Activated CD4-positive, alpha-beta T cell treated with anti-CD3 and anti-CD28 coated beads for 36 hours (primary cell): ENCODE measurements around the gene SLC17A1. TPM values are rescaled to one million over a fixed set of nuclear protein-coding genes. Genes with fewer than 3 reads are reported as not detected.

Experiments
- ATAC-seq: fragments of 200-7000 bp; cut with Tn5 transposase; one replicate; pipeline ENCODE4 v1.10.0; 2021; ENCODE audit warnings: mild to moderate bottlenecking, moderate library complexity
- CTCF ChIA-PET: fragments of 350-600 bp; sonication (Branson Sonifier 250); formaldehyde crosslinking; loops from one replicate; lab custom pipeline; 2021; ENCODE audit warnings: antibody characterized with exemption; lab: Charles Lee
- POLR2A ChIA-PET: fragments of 350-600 bp; sonication (Branson Sonifier 250); formaldehyde crosslinking; loops from one replicate; lab custom pipeline; 2021; ENCODE audit warnings: antibody characterized with exemption, inconsistent platforms; lab: Charles Lee
- DNase-seq: peaks from one replicate; pipeline ENCODE4 v3.0.0-alpha.2; 2020
- H3K27ac Mint-ChIP-seq: one replicate; pipeline ENCODE4 v1.8.0; 2021; ENCODE audit warnings: mixed read lengths
- H3K27me3 Mint-ChIP-seq: one replicate; pipeline ENCODE4 v1.8.0; 2021; ENCODE audit warnings: mixed read lengths
- H3K36me3 Mint-ChIP-seq: one replicate; pipeline ENCODE4 v1.8.0; 2021; ENCODE audit warnings: low read depth, mixed read lengths
- H3K4me1 Mint-ChIP-seq: one replicate; pipeline ENCODE4 v1.8.0; 2021; ENCODE audit warnings: mixed read lengths
- H3K4me3 Mint-ChIP-seq: one replicate; pipeline ENCODE4 v1.8.0; 2021; ENCODE audit warnings: mild to moderate bottlenecking, moderate library complexity, mixed read lengths
- H3K9me3 Mint-ChIP-seq: one replicate; pipeline ENCODE4 v1.8.0; 2021; ENCODE audit warnings: low read depth, mixed read lengths
- intact Hi-C, 2 experiments: fragments of 100-400 bp; cut with DNase I in 1 of 2; cut with micrococcal nuclease in 1 of 2; formaldehyde crosslinking; loops; one replicate each; pipeline versions ENCODE4 v1.14.2 to v1.15.1; 2022 to 2024; cut with DNase I, micrococcal nuclease
- total RNA-seq, 2 experiments: library from RNA; stranded (reverse); gene quantifications; one replicate each; pipeline ENCODE4 v1.2.3, GENCODE V29; 2021

The SLC17A1 gene
- total RNA-seq, 2 experiments from 2014 or later, result 0.09 TPM; not detected in 1

- POLR2A ChIA-PET, result no interaction called here
These were observed 34.2 kb upstream of the SLC17A1 start for GRCh38 chr6:25866011-25866410.

DNA sequence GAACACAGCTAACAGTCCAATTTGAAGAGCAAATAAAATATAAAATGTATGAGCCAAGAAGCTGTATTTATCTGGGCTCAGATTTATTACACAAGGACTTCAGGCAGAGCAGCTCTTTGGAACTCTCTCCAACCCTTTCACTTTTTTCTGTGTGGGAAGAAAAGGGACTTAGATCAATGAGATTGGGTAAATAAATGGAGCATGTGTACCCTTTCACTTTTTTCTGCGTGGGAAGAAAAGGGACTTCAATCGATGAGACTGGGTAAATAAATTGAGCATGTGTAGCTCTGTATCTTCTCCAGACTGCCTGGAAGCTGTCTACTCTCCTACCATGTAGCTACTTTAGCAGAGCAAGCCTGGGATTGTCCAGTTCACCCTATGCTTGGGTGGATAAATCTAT, 31.5 kb upstream of the SLC17A1 start:
- Mint-ChIP-seq H3K9me3 (no peaks in the 10 kb centered on the region), H3K4me1 (peaks cover 16% of the 10 kb centered on the region), H3K36me3 (no peaks in the 10 kb centered on the region), H3K27ac (no peak overlapping the region), H3K4me3 (no peak overlapping the region), H3K27me3 (peaks cover 4% of the 10 kb centered on the region)
- ChIA-PET POLR2A (no interaction called here), CTCF (interaction anchor here (1.0 to 1.8 kb wide), 3 partner anchors 18 to 145 kb away, joined by 3 to 5 read pairs (median 3); no protein-coding TSS in a partner anchor)
- no peak for DNase-seq
- intact Hi-C loops, result no loop called here
- no peak for ATAC-seq

More at GRCh38 chr6:25866011-25866410, 34.2 kb upstream of the SLC17A1 start:
- peak; percentile 66 for ATAC-seq
- CTCF ChIA-PET, result interaction anchor here (0.5 to 1.3 kb wide), 3 partner anchors 14 to 20 kb away, joined by 3 to 9 read pairs (median 3); no protein-coding TSS in a partner anchor
- Mint-ChIP-seq H3K36me3 (no peaks in the 10 kb centered on the region), H3K27me3 (no peaks in the 10 kb centered on the region), H3K27ac (no peak overlapping the region), H3K4me3 (no peak overlapping the region), H3K4me1 (peaks cover 16% of the 10 kb centered on the region), H3K9me3 (no peaks in the 10 kb centered on the region)
- intact Hi-C loops, result loop anchor here in 1 of 2 experiments (1.0 kb wide), 1 partner anchor 24 kb away; no protein-coding TSS in a partner anchor
- peak; percentile 8 for DNase-seq

DNA sequence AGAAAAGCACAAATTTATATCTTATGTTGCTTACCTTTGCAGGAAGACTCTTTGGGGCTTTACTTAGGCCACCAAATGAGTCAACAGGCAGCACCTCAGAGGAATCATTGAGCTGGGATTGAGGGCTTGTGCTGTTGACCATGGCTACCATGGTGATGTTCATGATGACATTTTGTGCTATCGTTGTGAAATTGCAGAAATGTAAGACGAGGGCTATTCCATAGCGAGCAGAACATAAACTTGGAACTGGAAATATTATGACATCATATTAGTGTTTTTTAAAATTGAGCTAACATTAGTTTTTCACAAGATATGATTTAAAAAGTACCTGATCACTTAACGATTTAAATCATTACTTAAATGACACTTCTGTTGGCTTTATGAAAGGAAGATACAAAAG, 30.3 kb upstream of the SLC17A1 start:
- Mint-ChIP-seq H3K27ac (no peak overlapping the region), H3K4me3 (no peak overlapping the region), H3K4me1 (peaks cover 21% of the 10 kb centered on the region), H3K9me3 (no peaks in the 10 kb centered on the region), H3K27me3 (peaks cover 7% of the 10 kb centered on the region), H3K36me3 (no peaks in the 10 kb centered on the region)
- no peak for ATAC-seq
- ChIA-PET CTCF (interaction anchor here (1.8 kb wide), 1 partner anchor 20 kb away, joined by 5 read pairs; no protein-coding TSS in a partner anchor), POLR2A (no interaction called here)
- intact Hi-C loops, result no loop called here
- DNase-seq, result no peak

DNA sequence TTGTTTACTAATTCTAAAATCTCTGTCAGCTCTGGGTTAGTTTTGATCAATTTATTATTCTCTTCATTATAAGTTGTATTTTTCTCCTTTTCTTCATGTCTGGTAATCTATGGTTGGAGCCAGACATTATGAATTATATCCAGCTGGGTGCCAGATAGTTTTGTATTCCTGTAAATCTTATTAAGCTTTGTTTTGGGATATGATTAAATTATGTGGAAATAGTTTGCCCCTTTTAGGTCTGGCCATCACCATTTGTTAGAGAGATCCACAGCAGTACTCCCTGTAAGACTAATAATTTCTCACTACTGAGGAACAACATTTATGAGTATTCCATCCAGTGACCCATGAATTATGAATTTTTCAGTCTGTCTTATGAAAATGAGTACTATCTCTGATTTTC, 20.9 kb upstream of the SLC17A1 start:
- ATAC-seq, result no peak
- DNase-seq, result no peak
- Mint-ChIP-seq H3K36me3 (no peaks in the 10 kb centered on the region), H3K27me3 (peaks cover 9% of the 10 kb centered on the region), H3K4me1 (peaks cover 7% of the 10 kb centered on the region), H3K27ac (no peak overlapping the region), H3K9me3 (no peaks in the 10 kb centered on the region), H3K4me3 (no peak overlapping the region)
- intact Hi-C loops, result no loop called here
- ChIA-PET CTCF (no interaction called here), POLR2A (no interaction called here)

DNA sequence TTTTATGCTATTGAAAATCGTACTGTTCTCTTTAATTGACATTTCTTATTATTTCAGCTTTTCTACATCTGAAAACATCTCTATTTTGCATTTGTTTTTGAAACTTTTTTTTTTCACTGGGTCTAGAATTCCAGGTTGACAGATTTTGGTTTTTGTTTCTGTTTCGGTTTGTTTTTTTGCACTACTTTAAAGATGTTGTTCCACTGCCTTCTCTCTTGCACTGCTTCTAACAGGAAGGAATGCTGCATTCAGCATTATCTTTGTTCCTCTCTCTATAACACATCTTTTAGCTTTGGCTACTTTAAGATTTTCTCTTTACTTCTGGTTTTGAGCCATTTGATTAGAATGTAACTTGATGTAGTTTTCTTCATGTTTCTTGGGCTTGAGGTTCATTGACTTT, 20.1 kb upstream of the SLC17A1 start:
- intact Hi-C loops, result no loop called here
- POLR2A ChIA-PET, result no interaction called here
- peaks cover 3% of the 10 kb centered on the region for H3K9me3 Mint-ChIP-seq
- DNase-seq (no peak), ATAC-seq (no peak)
- peaks cover 14% of the 10 kb centered on the region for H3K27me3 Mint-ChIP-seq
- H3K36me3 Mint-ChIP-seq, result no peaks in the 10 kb centered on the region
- no peak overlapping the region for H3K27ac Mint-ChIP-seq
- peaks cover 7% of the 10 kb centered on the region for H3K4me1 Mint-ChIP-seq
- CTCF ChIA-PET, result interaction anchor here (0.7 kb wide), 1 partner anchor 831 kb away, joined by 3 read pairs; no protein-coding TSS in a partner anchor
- no peak overlapping the region for H3K4me3 Mint-ChIP-seq

GRCh38 chr6:25844518-25844917, 12.7 kb upstream of the SLC17A1 start:
- H3K27me3 Mint-ChIP-seq, result peaks cover 22% of the 10 kb centered on the region
- H3K9me3 Mint-ChIP-seq, result peaks cover 3% of the 10 kb centered on the region
- intact Hi-C loops, result no loop called here
- no peak overlapping the region for H3K4me3 Mint-ChIP-seq
- H3K36me3 Mint-ChIP-seq, result no peaks in the 10 kb centered on the region
- POLR2A ChIA-PET, result no interaction called here
- ATAC-seq (no peak), DNase-seq (no peak)
- H3K27ac Mint-ChIP-seq, result no peak overlapping the region
- H3K4me1 Mint-ChIP-seq, result no peaks in the 10 kb centered on the region
- CTCF ChIA-PET, result interaction anchor here (0.7 to 1.2 kb wide), 2 partner anchors 19 to 479 kb away, joined by 3 to 4 read pairs; no protein-coding TSS in a partner anchor

- Mint-ChIP-seq H3K27me3 (peaks cover 16% of the 10 kb centered on the region), H3K4me1 (no peaks in the 10 kb centered on the region), H3K4me3 (no peak overlapping the region), H3K9me3 (peaks cover 3% of the 10 kb centered on the region), H3K27ac (no peak overlapping the region), H3K36me3 (no peaks in the 10 kb centered on the region)
- CTCF ChIA-PET, result interaction anchor here (0.8 to 1.2 kb wide), 2 partner anchors 149 to 851 kb away, joined by 3 read pairs; no protein-coding TSS in a partner anchor
- POLR2A ChIA-PET, result no interaction called here
- intact Hi-C loops, result loop anchor here (1.0 to 2.0 kb wide), 3 partner anchors 13 to 76 kb away; no protein-coding TSS in a partner anchor
- ATAC-seq, result peak; percentile 95
- peak; percentile 34 for DNase-seq
These were observed 10.7 kb upstream of the SLC17A1 start for GRCh38 chr6:25842526-25842925.

DNA sequence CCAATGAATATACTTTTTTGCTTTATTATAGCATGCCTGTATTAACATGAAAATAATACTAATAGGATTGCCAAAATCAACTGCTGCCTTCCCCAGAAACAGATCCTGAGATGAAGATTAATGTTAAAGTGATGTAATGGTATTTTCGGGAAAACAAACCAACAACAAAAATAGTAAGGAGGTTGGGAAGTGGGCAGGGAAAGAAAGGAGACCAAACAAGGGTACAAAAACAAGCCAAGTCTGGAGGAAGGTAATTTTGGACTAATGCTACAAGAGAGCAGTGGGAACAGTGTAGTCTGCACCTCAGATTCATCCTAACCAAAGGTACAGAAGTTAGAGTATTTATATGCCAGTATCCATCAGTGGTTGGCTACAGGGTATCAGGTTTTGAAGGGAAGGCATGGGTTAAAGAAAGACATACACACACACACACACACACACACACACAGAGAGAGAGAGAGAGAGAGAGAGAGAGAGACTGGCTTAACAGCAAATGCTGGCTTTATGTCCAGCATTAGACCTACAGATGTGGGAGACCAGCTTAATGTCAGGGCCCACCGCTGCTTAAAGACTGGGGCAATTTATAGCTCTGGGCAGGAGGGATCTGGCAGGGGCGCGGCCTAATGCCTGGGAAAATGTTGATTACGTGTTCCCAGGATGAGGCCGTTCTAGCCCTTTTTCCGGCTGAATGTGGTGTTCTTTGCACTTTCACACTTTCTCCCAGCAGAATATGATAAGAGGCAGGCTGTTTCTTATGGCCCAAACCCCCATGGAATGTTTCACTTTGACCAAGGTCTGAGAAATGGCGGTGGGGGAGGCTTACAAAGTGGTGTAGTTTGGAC, 3.8 kb upstream of the SLC17A1 start:
- H3K36me3 Mint-ChIP-seq, result no peaks in the 10 kb centered on the region
- intact Hi-C loops, result no loop called here
- DNase-seq, result no peak
- CTCF ChIA-PET, result no interaction called here
- H3K4me3 Mint-ChIP-seq, result no peak overlapping the region
- peaks cover 23% of the 10 kb centered on the region for H3K27me3 Mint-ChIP-seq
- no peaks in the 10 kb centered on the region for H3K4me1 Mint-ChIP-seq
- ATAC-seq, result no peak
- POLR2A ChIA-PET, result no interaction called here
- H3K9me3 Mint-ChIP-seq, result no peaks in the 10 kb centered on the region
- H3K27ac Mint-ChIP-seq, result no peak overlapping the region

GRCh38 chr6:25834950-25835349, 3.1 kb upstream of the SLC17A1 start:
- DNase-seq (no peak), ATAC-seq (no peak)
- Mint-ChIP-seq H3K27ac (no peak overlapping the region), H3K36me3 (no peaks in the 10 kb centered on the region), H3K4me1 (peaks cover 1% of the 10 kb centered on the region), H3K9me3 (no peaks in the 10 kb centered on the region), H3K4me3 (no peak overlapping the region), H3K27me3 (peaks cover 18% of the 10 kb centered on the region)
- ChIA-PET POLR2A (no interaction called here), CTCF (no interaction called here)
- intact Hi-C loops, result no loop called here

DNA sequence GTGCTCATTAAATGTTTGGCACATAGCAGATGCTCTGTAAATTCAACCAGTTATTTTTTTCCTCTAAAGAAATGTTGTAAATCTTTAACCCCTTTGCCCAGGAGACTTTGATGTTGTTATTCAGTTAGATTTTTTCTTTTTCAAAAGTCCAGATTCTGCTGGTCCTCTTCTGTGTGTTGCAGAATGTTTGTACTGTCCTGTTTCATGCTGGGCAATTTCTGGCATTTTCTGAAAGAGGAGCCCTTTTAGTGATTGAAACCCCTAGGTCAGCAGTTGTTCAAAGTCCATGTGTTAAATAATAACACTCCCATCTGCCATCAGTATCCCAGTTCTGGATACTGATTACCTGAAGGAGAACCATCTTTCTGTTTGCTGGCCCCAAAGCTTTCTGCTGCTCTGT, 1.3 kb upstream of the SLC17A1 start:
- H3K4me1 Mint-ChIP-seq, result peaks cover 10% of the 10 kb centered on the region
- H3K27me3 Mint-ChIP-seq, result peaks cover 14% of the 10 kb centered on the region
- DNase-seq, result no peak
- H3K36me3 Mint-ChIP-seq, result no peaks in the 10 kb centered on the region
- no peak for ATAC-seq
- no peaks in the 10 kb centered on the region for H3K9me3 Mint-ChIP-seq
- ChIA-PET POLR2A (no interaction called here), CTCF (interaction anchor here (0.8 to 1.2 kb wide), 2 partner anchors 94 to 282 kb away, joined by 3 to 4 read pairs; no protein-coding TSS in a partner anchor)
- no peak overlapping the region for H3K4me3 Mint-ChIP-seq
- intact Hi-C loops, result no loop called here
- H3K27ac Mint-ChIP-seq, result no peak overlapping the region

- POLR2A ChIA-PET, result no interaction called here
- H3K27me3 Mint-ChIP-seq, result peaks cover 17% of the 10 kb centered on the region
- CTCF ChIA-PET, result interaction anchor here (0.7 to 1.2 kb wide), 3 partner anchors 95 to 282 kb away, joined by 3 to 4 read pairs (median 3); no protein-coding TSS in a partner anchor
- H3K4me3 Mint-ChIP-seq, result no peak overlapping the region
- H3K4me1 Mint-ChIP-seq, result peaks cover 10% of the 10 kb centered on the region
- intact Hi-C loops, result no loop called here
- H3K36me3 Mint-ChIP-seq, result no peaks in the 10 kb centered on the region
- no peaks in the 10 kb centered on the region for H3K9me3 Mint-ChIP-seq
- DNase-seq, result no peak
- no peak for ATAC-seq
- H3K27ac Mint-ChIP-seq, result no peak overlapping the region
These were observed 818 bp upstream of the SLC17A1 start for GRCh38 chr6:25832670-25833069.
